HCT116 (cell line): Measurements from ENCODE around the gene HSD17B12. TPM values are rescaled to one million over a fixed set of nuclear protein-coding genes. Genes with fewer than 3 reads are reported as not detected.

Source experiments
- ATAC-seq: fragments of 200-7000 bp; cut with Tn5 transposase; 2 replicates; pipeline ENCODE4 v1.9.1; 2020; ENCODE audit warnings: mild to moderate bottlenecking, moderate library complexity
- BruUV-seq: library from RNA; stranded (reverse); fragments of 400-500 nt; replicated peaks from 2 replicates; lab custom pipeline; 2021; lab: Mats Ljungman, UMichigan
- CTCF ChIA-PET: fragments of 300-600 bp; sonication (Branson Sonifier 250); formaldehyde crosslinking; loops from one replicate; lab custom pipeline; 2021; ENCODE audit warnings: antibody characterized with exemption; lab: Charles Lee
- POLR2A ChIA-PET: fragments of 300-600, 350-600 bp; sonication (Branson Sonifier 250); formaldehyde crosslinking; loops from one replicate; lab custom pipeline; 2021; ENCODE audit warnings: antibody characterized with exemption; lab: Charles Lee
- RAD21 ChIA-PET, 2 experiments: fragments of 300-600 bp; sonication (Branson Sonifier 250); formaldehyde crosslinking; loops; one replicate each; lab custom pipeline; 2023; ENCODE audit warnings: low total read pairs in 2 of 2; ENCODE audit not compliant: uncharacterized antibody in 2 of 2, unreplicated experiment in 2 of 2, low non-redundant PET in 1 of 2; lab: Charles Lee
- DNase-seq: peaks from one replicate; pipeline ENCODE4 v3.0.0-alpha.2; 2010; ENCODE audit warnings: low read depth, low spot score
- H2AFZ ChIP-seq: fragments of 200-600 bp; shearing (Covaris generic), sonication (generic); 2 replicates; pipeline ENCODE4 v1.6.1; 2017; ENCODE audit warnings: low read depth, mixed run types, mixed read lengths, antibody characterized with exemption, low read length; ENCODE audit not compliant: poor library complexity, severe bottlenecking
- H3K27ac ChIP-seq: 2 replicates; pipeline ENCODE4 v1.5.1; 2012; ENCODE audit warnings: low read depth, low read length
- H3K27me3 ChIP-seq: fragments of 200-600 bp; sonication (generic); 2 replicates; pipeline ENCODE4 v1.6.1; 2016; ENCODE audit warnings: mixed run types, low read length, mixed read lengths; ENCODE audit not compliant: insufficient read depth
- H3K36me3 ChIP-seq, 2 experiments: fragments of 200-500 bp in 1 of 2; fragments of 200-600 bp in 1 of 2; sonication (Bioruptor generic) in 1 of 2; sonication (generic) in 1 of 2; 2 replicates each; pipeline versions ENCODE4 v1.5.1 to v1.6.1; 2014 to 2016; ENCODE audit warnings: low read length in 2 of 2, inconsistent platforms in 1 of 2, mixed read lengths in 1 of 2, mixed run types in 1 of 2; ENCODE audit not compliant: insufficient read depth in 2 of 2, control insufficient read depth in 1 of 2
- H3K4me1 ChIP-seq, 2 experiments: fragments of 200-600 bp in 1 of 2; sonication (generic) in 1 of 2; 2 replicates each; pipeline versions ENCODE4 v1.5.1 to v1.6.1; 2012 to 2017; ENCODE audit warnings: low read length in 2 of 2, inconsistent platforms in 1 of 2, mild to moderate bottlenecking in 1 of 2, mixed read lengths in 1 of 2, mixed run types in 1 of 2, moderate library complexity in 1 of 2; ENCODE audit not compliant: insufficient read depth in 2 of 2, control insufficient read depth in 1 of 2
- H3K4me2 ChIP-seq: fragments of 200-600 bp; sonication (generic); 2 replicates; pipeline ENCODE4 v1.6.1; 2017; ENCODE audit warnings: mixed run types, low read length, mixed read lengths
- H3K4me3 ChIP-seq, 2 experiments: fragments of 200-600 bp in 1 of 2; sonication (generic) in 1 of 2; replicated peaks in 1 of 2; 2 replicates each; pipeline ENCODE4 v1.5.1; 2011 to 2016; ENCODE audit warnings: low read length in 2 of 2, control low read depth in 1 of 2, low read depth in 1 of 2, mild to moderate bottlenecking in 1 of 2, mixed read lengths in 1 of 2, mixed run types in 1 of 2
- H3K79me2 ChIP-seq: fragments of 200-600 bp; sonication (generic); 2 replicates; pipeline ENCODE4 v1.6.1; 2017; ENCODE audit warnings: mild to moderate bottlenecking, mixed run types, low read length, moderate library complexity, mixed read lengths; ENCODE audit not compliant: insufficient read depth
- H3K9ac ChIP-seq: fragments of 200-600 bp; sonication (generic); 2 replicates; pipeline ENCODE4 v1.6.1; 2016; ENCODE audit warnings: low read length, mixed read lengths
- H3K9me2 ChIP-seq: fragments of 200-600 bp; sonication (generic), shearing (Covaris generic); 2 replicates; pipeline ENCODE4 v1.6.1; 2017; ENCODE audit warnings: mixed run types, mild to moderate bottlenecking, moderate library complexity; ENCODE audit not compliant: insufficient read depth
- H3K9me3 ChIP-seq, 2 experiments: fragments of 200-500 bp in 1 of 2; fragments of 200-600 bp in 1 of 2; sonication (Bioruptor generic) in 1 of 2; sonication (generic) in 1 of 2; 2 replicates each; pipeline ENCODE4 v1.6.1; 2014 to 2017; ENCODE audit warnings: low read length in 2 of 2, mixed read lengths in 2 of 2, inconsistent platforms in 1 of 2, low read depth in 1 of 2, mild to moderate bottlenecking in 1 of 2, mixed run types in 1 of 2, moderate library complexity in 1 of 2; ENCODE audit not compliant: control insufficient read depth in 1 of 2, insufficient read depth in 1 of 2
- H4K20me1 ChIP-seq: fragments of 200-600 bp; sonication (generic), shearing (Covaris generic); 2 replicates; pipeline ENCODE4 v1.6.1; 2017; ENCODE audit warnings: mixed run types, mild to moderate bottlenecking, moderate library complexity; ENCODE audit not compliant: insufficient read depth
- ATF3 ChIP-seq: IDR thresholded peaks from 2 replicates; pipeline ENCODE4 v1.6.1; 2012
- CBX3 ChIP-seq: IDR thresholded peaks from 2 replicates; pipeline ENCODE4 v1.6.1; 2012; ENCODE audit warnings: low read depth
- ELF1 ChIP-seq: IDR thresholded peaks from 2 replicates; pipeline ENCODE4 v1.6.1; 2012; ENCODE audit warnings: low read depth, borderline replicate concordance
- EZH2 ChIP-seq: fragments of 200-600 bp; sonication (generic); IDR thresholded peaks from 2 replicates; pipeline ENCODE4 v1.6.1; 2017; ENCODE audit warnings: antibody characterized with exemption, mixed run types
- EZH2phosphoT487 ChIP-seq: fragments of 200-600 bp; IDR thresholded peaks from 2 replicates; pipeline ENCODE4 v1.6.1; 2018; ENCODE audit warnings: antibody characterized with exemption, borderline replicate concordance
- FOSL1 ChIP-seq: IDR thresholded peaks from 2 replicates; pipeline ENCODE4 v1.6.1; 2012; ENCODE audit warnings: low read depth
- JUND ChIP-seq: IDR thresholded peaks from 2 replicates; pipeline ENCODE4 v1.6.1; 2012
- MAX ChIP-seq: IDR thresholded peaks from 2 replicates; pipeline ENCODE4 v1.6.1; 2012
- POLR2A ChIP-seq: IDR thresholded peaks from 2 replicates; pipeline ENCODE4 v1.7.0; 2011; ENCODE audit warnings: borderline replicate concordance; ENCODE audit not compliant: insufficient read depth, insufficient read length; ENCODE audit errors: extremely low read depth
- POLR2AphosphoS5 ChIP-seq: IDR thresholded peaks from 2 replicates; pipeline ENCODE4 v1.6.1; 2011; ENCODE audit warnings: mild to moderate bottlenecking, low read depth, low read length, moderate library complexity
- RAD21 ChIP-seq: IDR thresholded peaks from 2 replicates; pipeline ENCODE4 v1.6.1; 2012; ENCODE audit warnings: low read depth, mild to moderate bottlenecking
- REST ChIP-seq: IDR thresholded peaks from 2 replicates; pipeline ENCODE4 v1.6.1; 2012; ENCODE audit warnings: low read depth
- SP1 ChIP-seq: IDR thresholded peaks from 2 replicates; pipeline ENCODE4 v1.6.1; 2012; ENCODE audit warnings: low read depth
- SRF ChIP-seq: IDR thresholded peaks from 2 replicates; pipeline ENCODE4 v1.6.1; 2012; ENCODE audit warnings: low read depth
- TCF7L2 ChIP-seq: IDR thresholded peaks from 2 replicates; pipeline ENCODE4 v1.7.0; 2011; ENCODE audit warnings: borderline replicate concordance, inconsistent platforms; ENCODE audit not compliant: insufficient read depth, insufficient read length; ENCODE audit errors: extremely low read depth
- YY1 ChIP-seq: IDR thresholded peaks from 2 replicates; pipeline ENCODE4 v1.6.1; 2011; ENCODE audit warnings: low read length, low read depth, moderate library complexity, mild to moderate bottlenecking; ENCODE audit not compliant: insufficient replicate concordance; ENCODE audit errors: extremely low read depth
- ZBTB33 ChIP-seq: IDR thresholded peaks from 2 replicates; pipeline ENCODE4 v1.6.1; 2011; ENCODE audit warnings: mild to moderate bottlenecking, low read length, moderate library complexity; ENCODE audit not compliant: insufficient replicate concordance; ENCODE audit errors: extremely low read depth
- ZFX ChIP-seq: fragments of 450-650 bp; IDR thresholded peaks from 2 replicates; pipeline ENCODE4 v1.6.1; 2017
- ZNF274 ChIP-seq: fragments of 200-500 bp; sonication (Bioruptor generic); IDR thresholded peaks from 2 replicates; pipeline ENCODE4 v1.6.1; 2014; ENCODE audit warnings: mild to moderate bottlenecking, low read depth, low read length, inconsistent platforms
- intact Hi-C: fragments of 100-400 bp; cut with micrococcal nuclease; formaldehyde crosslinking; loops from 2 replicates; pipeline ENCODE4 v1.10.0; 2022
- total RNA-seq: library from RNA; stranded (reverse); gene quantifications from one replicate; pipeline ENCODE4 v1.2.1, GENCODE V29; 2021; ENCODE audit not compliant: unreplicated experiment

HSD17B12 gene
- total RNA-seq, 1 experiment from 2014 or later = 83.7 TPM

- H3K4me2 ChIP-seq = no peak overlapping the region
- TF ChIP-seq ELF1 (no peak), ZBTB33 (no peak), EZH2phosphoT487 (no peak), YY1 (no peak), ZNF274 (no peak), ATF3 (no peak), CBX3 (no peak), SRF (no peak), MAX (no peak), JUND (no peak), POLR2AphosphoS5 (no peak), EZH2 (no peak), POLR2A (no peak), RAD21 (no peak), SP1 (no peak), FOSL1 (no peak), REST (no peak), TCF7L2 (no peak), ZFX (no peak)
- ChIA-PET POLR2A (no interaction called here), RAD21 (no interaction called here), CTCF (no interaction called here)
- ATAC-seq (no peak), DNase-seq (no peak)
- H3K79me2 ChIP-seq = no peaks in the 10 kb centered on the region
- H3K36me3 ChIP-seq = no peaks in the 10 kb centered on the region
- H3K9me3 ChIP-seq = no peaks in the 10 kb centered on the region
- intact Hi-C loops = no loop called here
- no TSS peak for BruUV-seq
- H3K9ac ChIP-seq = no peak overlapping the region
- no peaks in the 10 kb centered on the region for H3K4me1 ChIP-seq
- H2AFZ ChIP-seq = no peak overlapping the region
- no peak overlapping the region for H3K4me3 ChIP-seq
- peaks cover 42% of the 10 kb centered on the region; the same call in 1 of the 2 replicates for H3K27me3 ChIP-seq
- H4K20me1 ChIP-seq = no peaks in the 10 kb centered on the region
- no peak overlapping the region for H3K27ac ChIP-seq
- H3K9me2 ChIP-seq = no peaks in the 10 kb centered on the region
Measured at GRCh38 chr11:43871051-43871450, 190.5 kb downstream of the HSD17B12 start.
